Measurements from ENCODE around the gene HLCS. TPM values are rescaled to one million over a fixed set of nuclear protein-coding genes. Genes with fewer than 3 reads are reported as not detected.

Gene HLCS
- total and polyA plus RNA-seq, 2 of the 8 experiments (the other 6 are each of a cell fraction or from before 2014, with no cell fraction given), result 4.7 to 12.2 TPM

- no peak overlapping the region; a peak in 1 of 4 replicates for H3K4me2 ChIP-seq (ENCODE audit: insufficient read depth in 1 of 2, low read depth in 2 of 2, low read length in 2 of 2)
- no peak overlapping the region for H3K14ac ChIP-seq (ENCODE audit: insufficient read length)
- H3K56ac ChIP-seq (replicated peaks; ENCODE audit: insufficient read length, low read depth, low read length), result no peak overlapping the region
- ChIA-PET POLR2A (ENCODE audit: partially characterized antibody) (interaction anchor here (0.6 kb wide), 1 partner anchor 749 kb away, joined by 3 read pairs; no protein-coding TSS in a partner anchor), CTCF (ENCODE audit: partially characterized antibody) (no interaction called here)
- H2BK15ac ChIP-seq (ENCODE audit: low read length), result no peak overlapping the region
- no peaks in the 10 kb centered on the region for H3K79me1 ChIP-seq (ENCODE audit: low read depth, low read length)
- no peak overlapping the region for H4K8ac ChIP-seq (ENCODE audit: extremely low read depth, insufficient read depth, low read length)
- 91% methylated on average over 6 of the region's 6 CpGs; no CpG with 5 or more reads in 1 of the 2 experiments for WGBS, 2 experiments (ENCODE audit: extremely low coverage in 1 of 2, insufficient coverage in 1 of 2, insufficient read length in 1 of 2, insufficient replicate concordance in 2 of 2, low coverage in 1 of 2, low lambda C conversion rate in 2 of 2, missing lambda C conversion rate in 1 of 2)
- peaks cover 3 to 8% (median 7%) of the 10 kb centered on the region in 4 experiments; a peak in 6 of 7 replicates for H3K4me1 ChIP-seq (replicated peaks in 1 of 4; ENCODE audit: control insufficient read depth in 3 of 4, insufficient read depth in 4 of 4, low read length in 3 of 4)
- no peak overlapping the region for H3K27ac ChIP-seq (ENCODE audit: low read depth, low read length)
- H2BK5ac ChIP-seq (ENCODE audit: low read depth, low read length), result no peak overlapping the region
- H2AK5ac ChIP-seq (ENCODE audit: low read depth, low read length), result no peak overlapping the region
- H4K20me1 ChIP-seq (replicated peaks in 1 of 2; ENCODE audit: control insufficient read depth in 1 of 2, insufficient read depth in 2 of 2, low read length in 2 of 2), result no peaks in the 10 kb centered on the region
- no peak overlapping the region for H3K9ac ChIP-seq (replicated peaks in 1 of 4; ENCODE audit: extremely low read depth in 1 of 4, low read depth in 3 of 4, low read length in 3 of 4)
- H3K27me3 ChIP-seq (replicated peaks in 1 of 4; ENCODE audit: control insufficient read depth in 3 of 4, extremely low read depth in 1 of 4, insufficient read depth in 3 of 4, low read length in 3 of 4), result peaks cover 0 to 8% (median 3%) of the 10 kb centered on the region in 4 experiments; a peak in 4 of 7 replicates
- no peak overlapping the region for H2AFZ ChIP-seq (ENCODE audit: low read length)
- H3K4ac ChIP-seq (replicated peaks; ENCODE audit: insufficient read length, low read depth, low read length), result no peak overlapping the region
- FAIRE-seq, result no peak
- no peak overlapping the region for H3K4me3 ChIP-seq (ENCODE audit: extremely low read depth in 1 of 4, insufficient read depth in 2 of 4, low read depth in 3 of 4, low read length in 4 of 4)
- H3K23me2 ChIP-seq (ENCODE audit: low read depth, low read length), result 0 out of 2 replicates have a peak, but pooled peaks cover 3% of the 10 kb centered on the region
- H3K9me3 ChIP-seq (ENCODE audit: insufficient read depth in 2 of 2, low read depth in 1 of 2, low read length in 1 of 2), result no peaks in the 10 kb centered on the region
- H3K18ac ChIP-seq (ENCODE audit: extremely low read depth, low read length), result no peak overlapping the region
- no peak overlapping the region for H4K5ac ChIP-seq (ENCODE audit: insufficient read length, low read depth, low read length)
- no peak overlapping the region for H4K91ac ChIP-seq (replicated peaks; ENCODE audit: insufficient read length, low read length)
- no peak for DNase-seq (ENCODE audit: low read depth in 1 of 2, low spot score in 2 of 2)
- no peaks in the 10 kb centered on the region for H3K79me2 ChIP-seq (ENCODE audit: control insufficient read depth in 1 of 2, insufficient read depth in 2 of 2, low read length in 2 of 2)
- no peak overlapping the region for H2BK20ac ChIP-seq (ENCODE audit: low read length)
- H3K23ac ChIP-seq (ENCODE audit: insufficient read length), result no peak overlapping the region
- H3K36me3 ChIP-seq (ENCODE audit: control insufficient read depth in 2 of 4, insufficient read depth in 4 of 4, low read length in 3 of 4), result no peaks in the 10 kb centered on the region
- H2BK120ac ChIP-seq (replicated peaks; ENCODE audit: low read depth, low read length), result no peak overlapping the region
- H2BK12ac ChIP-seq (ENCODE audit: low read depth, low read length), result no peak overlapping the region
- TF ChIP-seq PHF8 (conservative IDR thresholded peaks at IDR 0.05; ENCODE audit: low read depth, low read length) (no peak), MAFK (IDR thresholded peaks at IDR 0.05; ENCODE audit: low read depth, low read length) (no peak), SP2 (IDR thresholded peaks at IDR 0.05; ENCODE audit: low read length) (no peak), RAD21 (IDR thresholded peaks at IDR 0.05 in 1 of 2, conservative IDR thresholded peaks at IDR 0.05 in 1 of 2; ENCODE audit: low read depth in 2 of 2, low read length in 2 of 2) (no peak)
These were observed 20.9 kb downstream of the HLCS start for GRCh38 chr21:36945496-36946138.

Data from H1 (cell line).